Colonic mucosa (tissue), 4 donors: ENCODE results near the gene ZKSCAN4. TPM values are rescaled to one million over a fixed set of nuclear protein-coding genes. Genes with fewer than 3 reads are reported as not detected.

Experiments
- DNase-seq: peaks from one replicate; pipeline ENCODE4 v3.0.0-alpha.2; 2020
- H3K27ac ChIP-seq: fragments of 200-600 bp; one replicate; pipeline ENCODE4 v1.8.0; 2021
- H3K27me3 ChIP-seq: fragments of 200-600 bp; one replicate; pipeline ENCODE4 v1.8.0; 2021
- H3K36me3 ChIP-seq: fragments of 200-600 bp; one replicate; pipeline ENCODE4 v1.8.0; 2021
- H3K4me1 ChIP-seq: fragments of 200-600 bp; one replicate; pipeline ENCODE4 v1.8.0; 2021; ENCODE audit warnings: mild to moderate bottlenecking
- H3K4me3 ChIP-seq: fragments of 200-600 bp; one replicate; pipeline ENCODE4 v1.8.0; 2021
- H3K9ac ChIP-seq, 2 donors: one replicate each; pipeline ENCODE4 v1.7.0; 2013; ENCODE audit warnings: control low read depth in 2 of 2, low read depth in 2 of 2, low read length in 2 of 2
- H3K9me3 ChIP-seq: fragments of 200-600 bp; one replicate; pipeline ENCODE4 v1.8.0; 2021
- CTCF ChIP-seq: fragments of 200-600 bp; IDR thresholded peaks from one replicate; pipeline ENCODE4 v1.8.0; 2022; ENCODE audit warnings: antibody characterized with exemption, mild to moderate bottlenecking
- intact Hi-C: fragments of 100-400 bp; cut with DNase I; formaldehyde crosslinking; loops from one replicate; pipeline ENCODE4 v1.14.1; 2022
- total RNA-seq, 2 donors: library from RNA; stranded (reverse); fragmentation: NEBNext Ultra II Directional in 1 of 2; extraction: Animal tissue kit (Norgen Biotek cat#: 25700) in 1 of 2; gene quantifications; one replicate each; pipeline ENCODE4 v1.2.1, GENCODE V29; 2021
- donor health status: healthy.
- donor health status: DM: no; HTN: no; CAD: no.
- donor health status: DM: no; HTN: no; CAD: no.

The ZKSCAN4 gene
- total RNA-seq, 2 donors from 2014 or later, result 4.9 to 5.2 TPM

- Histone ChIP-seq H3K27ac (no peak within 1 kb of the TSS), H3K36me3 (no peaks in the 10 kb centered on the region), H3K4me1 (no peaks in the 10 kb centered on the region), H3K9me3 (no peaks in the 10 kb centered on the region), H3K9ac (peak within 1 kb of the TSS; percentile 44 to 57), H3K27me3 (no peaks in the 10 kb centered on the region), H3K4me3 (peak within 1 kb of the TSS; percentile 53)
- TF ChIP-seq CTCF, result no peak
- intact Hi-C loops, result no loop called here
- DNase-seq, result peak; percentile 59
These were observed 29.4 kb upstream of the ZKSCAN4 start, which contains the start of gene PGBD1 for GRCh38 chr6:28281288-28282064. PGBD1 (plus strand) TSS chr6:28281572; CDS start chr6:28283814, 2,242 bp downstream.

- Histone ChIP-seq H3K27me3 (no peaks in the 10 kb centered on the region), H3K9ac (peak overlapping the region; percentile 44 to 57), H3K9me3 (no peaks in the 10 kb centered on the region), H3K27ac (no peak overlapping the region), H3K4me1 (no peaks in the 10 kb centered on the region), H3K4me3 (peak overlapping the region; percentile 53), H3K36me3 (no peaks in the 10 kb centered on the region)
- no peak for TF ChIP-seq CTCF
- intact Hi-C loops, result no loop called here
- DNase-seq, result no peak
These were observed 28.7 kb upstream of the ZKSCAN4 start for GRCh38 chr6:28280595-28281287.

GRCh38 chr6:28277746-28278145 is 25.7 kb upstream of the ZKSCAN4 start:
- Histone ChIP-seq H3K27ac (no peak overlapping the region), H3K9me3 (no peaks in the 10 kb centered on the region), H3K4me3 (no peak overlapping the region), H3K4me1 (no peaks in the 10 kb centered on the region), H3K27me3 (no peaks in the 10 kb centered on the region), H3K36me3 (peaks cover 4% of the 10 kb centered on the region), H3K9ac (no peak overlapping the region)
- no peak for TF ChIP-seq CTCF
- intact Hi-C loops, result no loop called here
- DNase-seq, result no peak

GRCh38 chr6:28274888-28275287 is 22.8 kb upstream of the ZKSCAN4 start:
- H3K4me3 ChIP-seq, result no peak overlapping the region
- H3K9ac ChIP-seq, result no peak overlapping the region
- no peaks in the 10 kb centered on the region for H3K9me3 ChIP-seq
- TF ChIP-seq CTCF, result no peak
- no peaks in the 10 kb centered on the region for H3K4me1 ChIP-seq
- no peak for DNase-seq
- peaks cover 4% of the 10 kb centered on the region for H3K36me3 ChIP-seq
- H3K27ac ChIP-seq, result no peak overlapping the region
- intact Hi-C loops, result no loop called here
- H3K27me3 ChIP-seq, result no peaks in the 10 kb centered on the region

- no peaks in the 10 kb centered on the region for H3K9me3 ChIP-seq
- TF ChIP-seq CTCF, result no peak
- no peak overlapping the region for H3K9ac ChIP-seq
- H3K27me3 ChIP-seq, result no peaks in the 10 kb centered on the region
- no peak overlapping the region for H3K4me3 ChIP-seq
- H3K4me1 ChIP-seq, result no peaks in the 10 kb centered on the region
- H3K36me3 ChIP-seq, result no peaks in the 10 kb centered on the region
- intact Hi-C loops, result no loop called here
- no peak overlapping the region for H3K27ac ChIP-seq
- DNase-seq, result no peak
These were observed 17.4 kb upstream of the ZKSCAN4 start for GRCh38 chr6:28269492-28269891.
